ENCODE measurements around the gene MMP25. TPM values are rescaled to one million over a fixed set of nuclear protein-coding genes. Genes with fewer than 3 reads are reported as not detected.
"Not testable (repeated sequence)": the region's sequence is repeated elsewhere in the genome, so short reads cannot be mapped to it uniquely, and the experiment has no call there.

MMP25 gene
- total RNA-seq, 2 experiments from 2014 or later: 1.1 to 1.5 TPM

GRCh38 chr16:3073448-3073847, 27.1 kb downstream of the MMP25 start:
- ChIA-PET CTCF (no interaction called here), POLR2A (interaction anchor here (5.1 to 5.7 kb wide), 2 partner anchors 7 to 15 kb away, joined by 27 to 49 read pairs; partner anchors contain the start of gene IL32)
- H3K27me3 Mint-ChIP-seq: no peaks in the 10 kb centered on the region
- H3K4me3 Mint-ChIP-seq: peak overlapping the region; percentile 60
- peaks cover 80% of the 10 kb centered on the region for H3K4me1 Mint-ChIP-seq (ENCODE audit: low read depth)
- H3K27ac Mint-ChIP-seq: peak overlapping the region; percentile 97
- TF ChIP-seq CTCF (IDR thresholded peaks at IDR 0.05): no peak
- ATAC-seq (no peak), DNase-seq (no peak)
- H3K9me3 Mint-ChIP-seq: peaks cover 9% of the 10 kb centered on the region
- H3K36me3 Mint-ChIP-seq (ENCODE audit: low read depth): peaks cover 29% of the 10 kb centered on the region
- intact Hi-C loops (cut with micrococcal nuclease): no loop called here

DNA sequence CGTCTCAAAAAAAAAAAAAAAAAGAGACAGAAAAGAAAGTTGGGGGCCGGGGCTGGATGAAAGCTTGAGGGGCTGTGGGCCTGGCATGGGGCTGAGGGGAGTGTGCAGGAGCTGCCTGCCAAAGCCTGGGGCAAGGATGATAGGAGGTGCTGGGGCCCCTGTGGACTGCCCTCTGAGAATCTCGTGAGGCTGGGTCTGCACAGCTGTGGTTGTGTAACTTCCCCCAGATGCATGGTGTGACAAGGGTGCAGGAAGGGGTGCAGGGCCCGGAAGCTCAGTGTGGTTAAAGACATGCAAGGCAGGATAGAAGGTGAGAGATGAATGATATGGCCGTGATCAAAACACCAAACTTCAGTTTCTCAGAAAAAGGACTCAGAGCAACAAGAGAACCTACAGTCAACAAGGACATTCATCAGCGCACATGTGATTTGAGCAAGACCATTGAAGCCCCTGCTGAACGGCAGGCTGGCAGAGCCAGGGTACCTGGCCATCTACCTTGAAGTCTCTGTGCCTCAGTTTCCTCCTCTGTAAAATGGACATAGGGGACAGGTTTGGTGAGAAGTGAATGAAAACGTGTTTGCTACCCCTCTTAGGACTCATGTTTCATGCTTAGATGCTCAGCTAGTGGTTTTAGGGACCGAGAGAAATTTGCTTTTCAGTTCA, 28.6 kb downstream of the MMP25 start:
- H3K9me3 Mint-ChIP-seq: peaks cover 18% of the 10 kb centered on the region
- no peak for TF ChIP-seq CTCF (IDR thresholded peaks at IDR 0.05)
- peaks cover 26% of the 10 kb centered on the region for H3K36me3 Mint-ChIP-seq (ENCODE audit: low read depth)
- POLR2A ChIA-PET: interaction anchor here (0.7 to 5.7 kb wide), 13 partner anchors 9 to 184 kb away, joined by 3 to 49 read pairs (median 4); partner anchors contain the start of genes IL32 and ZNF213
- no peaks in the 10 kb centered on the region for H3K27me3 Mint-ChIP-seq
- peak overlapping the region; percentile 97 for H3K27ac Mint-ChIP-seq
- ATAC-seq (peak; percentile 75), DNase-seq (peak; percentile 93)
- peak overlapping the region; percentile 60 for H3K4me3 Mint-ChIP-seq
- intact Hi-C loops (cut with micrococcal nuclease): no loop called here
- peaks cover 75% of the 10 kb centered on the region for H3K4me1 Mint-ChIP-seq (ENCODE audit: low read depth)
- CTCF ChIA-PET: interaction anchor here (0.8 to 5.1 kb wide), 8 partner anchors 10 to 55 kb away, joined by 3 to 23 read pairs (median 4); partner anchors contain the start of genes IL32 and ZSCAN10

GRCh38 chr16:3075523-3075915, 29.2 kb downstream of the MMP25 start:
- intact Hi-C loops (cut with micrococcal nuclease): no loop called here
- POLR2A ChIA-PET: interaction anchor here (0.7 to 5.7 kb wide), 10 partner anchors 9 to 183 kb away, joined by 3 to 49 read pairs (median 4); partner anchors contain the start of gene IL32
- Mint-ChIP-seq H3K27me3 (no peaks in the 10 kb centered on the region), H3K36me3 (ENCODE audit: low read depth) (peaks cover 23% of the 10 kb centered on the region), H3K9me3 (peaks cover 19% of the 10 kb centered on the region), H3K4me1 (ENCODE audit: low read depth) (peaks cover 70% of the 10 kb centered on the region), H3K4me3 (peak overlapping the region; percentile 60), H3K27ac (peak overlapping the region; percentile 97)
- CTCF ChIA-PET: interaction anchor here (0.9 to 5.1 kb wide), 8 partner anchors 11 to 54 kb away, joined by 3 to 23 read pairs (median 4); partner anchors contain the start of genes IL32 and ZSCAN10
- no peak for DNase-seq
- peak; percentile 11 for ATAC-seq
- TF ChIP-seq CTCF (IDR thresholded peaks at IDR 0.05): no peak

- ATAC-seq; intact Hi-C loops (cut with micrococcal nuclease); DNase-seq; H3K27me3 Mint-ChIP-seq: not testable (repeated sequence)
- Mint-ChIP-seq H3K4me3 (peak overlapping the region; percentile 60), H3K4me1 (ENCODE audit: low read depth) (peaks cover 69% of the 10 kb centered on the region), H3K36me3 (ENCODE audit: low read depth) (peaks cover 25% of the 10 kb centered on the region), H3K27ac (peak overlapping the region; percentile 97), H3K9me3 (peaks cover 22% of the 10 kb centered on the region)
- ChIA-PET POLR2A (interaction anchor here (0.7 to 5.7 kb wide), 11 partner anchors 10 to 183 kb away, joined by 3 to 49 read pairs (median 4); partner anchors contain the start of gene IL32), CTCF (interaction anchor here (0.9 to 5.1 kb wide), 7 partner anchors 13 to 54 kb away, joined by 3 to 23 read pairs (median 5); partner anchors contain the start of gene ZSCAN10)
Observed at GRCh38 chr16:3075946-3076345, 29.6 kb downstream of the MMP25 start.

DNA sequence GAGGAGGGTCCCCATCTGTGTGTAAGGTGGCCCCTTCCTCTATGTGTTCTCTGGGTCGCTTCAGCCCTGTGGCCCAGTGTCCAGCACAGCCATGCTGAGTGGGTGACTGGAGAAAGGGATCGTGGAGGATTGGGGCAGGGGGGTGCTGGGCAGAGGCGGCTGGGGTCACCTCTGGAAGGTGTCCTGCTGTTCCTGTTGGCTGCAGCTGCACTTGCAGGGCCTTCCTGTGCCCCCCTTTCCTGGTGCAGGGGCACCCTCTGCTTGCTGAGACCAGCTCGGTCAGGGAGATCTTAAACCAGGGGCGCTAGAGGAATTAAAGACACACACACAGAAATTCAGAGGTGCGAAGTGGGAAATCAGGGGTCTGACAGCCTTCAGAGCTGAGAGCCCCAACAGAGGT, 30.2 kb downstream of the MMP25 start:
- POLR2A ChIA-PET: interaction anchor here (0.9 to 5.7 kb wide), 10 partner anchors 10 to 177 kb away, joined by 3 to 49 read pairs (median 4); partner anchors contain the start of gene IL32
- Mint-ChIP-seq H3K36me3 (ENCODE audit: low read depth) (peaks cover 25% of the 10 kb centered on the region), H3K27ac (peak overlapping the region; percentile 97), H3K9me3 (peaks cover 25% of the 10 kb centered on the region), H3K4me3 (peak overlapping the region; percentile 50), H3K4me1 (ENCODE audit: low read depth) (peaks cover 67% of the 10 kb centered on the region), H3K27me3 (no peaks in the 10 kb centered on the region)
- no peak for TF ChIP-seq CTCF (IDR thresholded peaks at IDR 0.05)
- DNase-seq (no peak), ATAC-seq (no peak)
- CTCF ChIA-PET: interaction anchor here (0.9 to 5.1 kb wide), 10 partner anchors 12 to 74 kb away, joined by 3 to 23 read pairs (median 4); partner anchors contain the start of gene ZSCAN10
- intact Hi-C loops (cut with micrococcal nuclease): no loop called here
